Heart right ventricle (tissue), 16 donors: ENCODE results near the gene C5. TPM values are rescaled to one million over a fixed set of nuclear protein-coding genes. Genes with fewer than 3 reads are reported as not detected.

Experiments used
- ATAC-seq, 8 donors: fragments of 200-7000 bp; cut with Tn5 transposase; one replicate each; pipeline ENCODE4 v1.9.1; 2020; ENCODE audit warnings: mild to moderate bottlenecking in 8 of 8, moderate library complexity in 8 of 8, moderate number of reproducible peaks in 1 of 8
- DNase-seq, 2 donors: peaks; one replicate each; pipeline ENCODE4 v3.0.0-alpha.2; 2020
- H3K27ac ChIP-seq, 10 donors: fragments of 200-600 bp; sonication (generic) in 2 of 10; one replicate each; pipeline versions ENCODE4 v1.5.0 to v1.8.0; 2020 to 2022; ENCODE audit warnings: mild to moderate bottlenecking in 3 of 10
- H3K27me3 ChIP-seq, 7 donors: fragments of 200-600 bp; one replicate each; pipeline ENCODE4 v1.8.0; 2021 to 2022; ENCODE audit warnings: mild to moderate bottlenecking in 2 of 7
- H3K36me3 ChIP-seq, 9 donors: fragments of 200-600 bp; sonication (generic) in 1 of 9; one replicate each; pipeline versions ENCODE4 v1.5.0 to v1.8.0; 2020 to 2022; ENCODE audit warnings: mild to moderate bottlenecking in 2 of 9
- H3K4me1 ChIP-seq, 9 donors: fragments of 200-600 bp; sonication (generic) in 1 of 9; one replicate each; pipeline versions ENCODE4 v1.5.0 to v1.8.0; 2020 to 2022; ENCODE audit warnings: mild to moderate bottlenecking in 4 of 9
- H3K4me3 ChIP-seq, 10 donors: fragments of 200-600 bp; sonication (generic) in 2 of 10; one replicate each; pipeline versions ENCODE4 v1.5.0 to v1.8.0; 2020 to 2022; ENCODE audit warnings: mild to moderate bottlenecking in 7 of 10, moderate library complexity in 2 of 10
- H3K9me3 ChIP-seq, 11 donors: fragments of 200-600 bp in 10 of 11; sonication (generic) in 2 of 11; one replicate each; pipeline versions ENCODE4 v1.5.0 to v1.8.0; 2013 to 2022; ENCODE audit warnings: mild to moderate bottlenecking in 2 of 11, control low read depth in 1 of 11, moderate library complexity in 1 of 11
- CTCF ChIP-seq, 9 donors: fragments of 200-600 bp; sonication (generic) in 2 of 9; IDR thresholded peaks; one replicate each; pipeline versions ENCODE4 v1.5.0 to v1.8.0; 2021 to 2022; ENCODE audit warnings: antibody characterized with exemption in 9 of 9, mild to moderate bottlenecking in 5 of 9, moderate library complexity in 1 of 9
- WGBS, 2 donors: extraction: QIAGEN DNeasy Blood & Tissue Kit; methylation state at CpG; one replicate each; pipeline ENCODE4 v1.1.7; 2013; ENCODE audit warnings: inconsistent platforms in 1 of 2; 5-methylcytosine and 5-hydroxymethylcytosine counted together
- intact Hi-C, 10 donors: fragments of 100-400 bp; cut with DNase I; formaldehyde crosslinking; loops; one replicate each; pipeline versions ENCODE4 v1.11.1 to v1.14.2; 2022
- polyA plus RNA-seq, 2 donors: library from polyadenylated mRNA; stranded (reverse); fragments of 200-250 nt; gene quantifications; one replicate each; pipeline ENCODE4 v1.2.3, GENCODE V29; 2013
- total RNA-seq, 10 donors: library from RNA; stranded (reverse); fragmentation: NEBNext Ultra II Directional in 3 of 10; extraction: Animal tissue kit (Norgen Biotek cat#: 25700) in 3 of 10; gene quantifications; one replicate each; pipeline versions ENCODE4 v1.2.1 to v1.2.4, GENCODE V29; 2021 to 2023
- donor health status: Arrhythmogenic right ventricular cardiomyopathy.
- donor health status: ischemic (EF 13 %, LVEDD 7.1; RV severe dilation, severe dysfunction).
- donor health status: healthy with polysubstance abuse.
- donor health status: DM: no; HTN: yes; CAD: no.
- donor health status: DM: no; HTN: no; CAD: no.
- donor health status: ischemic (EF 25% LVEDD 6.9; RV normal size, moderate dysfunction).
- donor health status: ischemic (EF 25% LVEDD 5.7; RV mildly dilated, moderate dysfunction).
- donor health status: healthy.
- donor health status: DM: yes; HTN: yes; CAD: no.
- donor health status: Ischemic cardiomyopathy.
- donor health status: ischemic (EF 35%, LVEDD 5.7; RV mildly dilated, moderate dysfunction).
- donor health status: nonischemic (EF 11% LVEDD 7.7; RV severe dilation, severe dysfunction).
- donor health status: DM: yes; HTN: yes; CAD: no.
- donor health status: PGD.
- donor health status: ischemic (EF 29% LVEDD 5.4; RV normal size, mild dysfunction).
- donor health status: nonischemic (EF 23%, LVEDD 6.1; RV moderate dilation, normal function).

C5 gene
- total and polyA plus RNA-seq, 12 donors = 0.35 to 1.5 (median 0.50) TPM

- H3K36me3 ChIP-seq = peaks cover 0 to 4% (median 0%) of the 10 kb centered on the region in 9 donors
- WGBS, 2 donors = 44 to 47% methylated on average over 14 of the region's 14 CpGs
- no peak for DNase-seq
- H3K27ac ChIP-seq = peak overlapping the region; percentile 76 to 95 (median 92)
- peaks cover 5 to 80% (median 32%) of the 10 kb centered on the region in 9 donors for H3K4me1 ChIP-seq
- ATAC-seq = peak in 4 of 8 donors; percentile 22 to 43 (median 26)
- peak overlapping the region; percentile 52 to 76 (median 72) for H3K4me3 ChIP-seq
- H3K9me3 ChIP-seq = no peaks in the 10 kb centered on the region
- no peaks in the 10 kb centered on the region for H3K27me3 ChIP-seq
- intact Hi-C loops = loop anchor here in 2 of 10 donors (2.0 to 5.0 kb wide), 2 partner anchors 51 kb away; partner anchors contain the start of gene PHF19 (in 2 of the 2)
- no peak for TF ChIP-seq CTCF (IDR thresholded peaks at IDR 0.05)
Observed at GRCh38 chr9:120928015-120928482, 122.0 kb downstream of the C5 start.

- ATAC-seq (no peak), DNase-seq (no peak)
- Histone ChIP-seq H3K4me1 (peaks cover 5 to 74% (median 32%) of the 10 kb centered on the region in 9 donors), H3K27ac (peak overlapping the region in 7 of 10 donors; percentile 90 to 95 (median 92)), H3K9me3 (no peaks in the 10 kb centered on the region), H3K27me3 (no peaks in the 10 kb centered on the region), H3K4me3 (peak overlapping the region in 3 of 10 donors; percentile 73 to 76 (median 74)), H3K36me3 (peaks cover 0 to 4% (median 0%) of the 10 kb centered on the region in 9 donors)
- WGBS, 2 donors = 78 to 81% methylated on average over 8 of the region's 8 CpGs
- no peak for TF ChIP-seq CTCF (IDR thresholded peaks at IDR 0.05)
- intact Hi-C loops = loop anchor here in 2 of 10 donors (2.0 to 5.0 kb wide), 2 partner anchors 50 to 51 kb away; partner anchors contain the start of gene PHF19 (in 2 of the 2)
Observed at GRCh38 chr9:120927269-120928014, 122.6 kb downstream of the C5 start.

- intact Hi-C loops = loop anchor here in 1 of 10 donors (5.0 kb wide), 1 partner anchor 49 kb away; the partner anchor contains the start of gene PHF19
- H3K4me3 ChIP-seq = peak within 1 kb of the TSS in 2 of 10 donors; percentile 5 to 74
- WGBS, 2 donors = 79 to 86% methylated on average over 6 of the region's 6 CpGs
Observed at GRCh38 chr9:120926397-120926928, 123.6 kb downstream of the C5 start, which contains the start of gene TRAF1. TSS of gene TRAF1 (minus strand) at chr9:120926796. CDS start at chr9:120926075, 721 bp downstream.

More at GRCh38 chr9:120926397-120926928, 123.6 kb downstream of the C5 start, which contains the start of gene TRAF1:
- peaks cover 6 to 73% (median 23%) of the 10 kb centered on the region in 9 donors for H3K4me1 ChIP-seq
- peak within 1 kb of the TSS in 8 of 10 donors; percentile 5 to 95 (median 65) for H3K27ac ChIP-seq
- peaks cover 0 to 7% (median 0%) of the 10 kb centered on the region in 9 donors for H3K36me3 ChIP-seq
- DNase-seq (no peak), ATAC-seq (no peak)
- H3K27me3 ChIP-seq = no peaks in the 10 kb centered on the region
- no peaks in the 10 kb centered on the region for H3K9me3 ChIP-seq
- no peak for TF ChIP-seq CTCF (IDR thresholded peaks at IDR 0.05)
